Stimulated activated CD8-positive, alpha-beta memory T cell treated with anti-CD3 and anti-CD28 coated beads, Interleukin-4, amount 100 ng/mL, for 24 hours (primary cell): ENCODE data around the gene NAT8L.

Source experiments
- DNase-seq: peaks from one replicate; pipeline ENCODE4 v3.0.0-alpha.2; 2020; ENCODE audit warnings: low read depth

Gene NAT8L

GRCh38 chr4:2075987-2076907, 17.1 kb downstream of the NAT8L start:
- DNase-seq, result no peak

- no peak for DNase-seq
Observed at GRCh38 chr4:2076908-2077536, 17.9 kb downstream of the NAT8L start.

GRCh38 chr4:2077537-2078460, 18.7 kb downstream of the NAT8L start:
- DNase-seq, result no peak

GRCh38 chr4:2078584-2078983, 19.5 kb downstream of the NAT8L start:
- no peak for DNase-seq

GRCh38 chr4:2079006-2079405, 19.9 kb downstream of the NAT8L start:
- DNase-seq, result no peak

GRCh38 chr4:2079926-2080325, 20.8 kb downstream of the NAT8L start:
- DNase-seq, result no peak

- no peak for DNase-seq
Observed at GRCh38 chr4:2080429-2081300, 21.5 kb downstream of the NAT8L start.

- no peak for DNase-seq
Observed at GRCh38 chr4:2081540-2081939, 22.4 kb downstream of the NAT8L start.

GRCh38 chr4:2082118-2082517, 23.0 kb downstream of the NAT8L start:
- no peak for DNase-seq

GRCh38 chr4:2082627-2083026, 23.5 kb downstream of the NAT8L start:
- DNase-seq, result no peak

GRCh38 chr4:2083116-2083825, 24.1 kb downstream of the NAT8L start:
- no peak for DNase-seq

GRCh38 chr4:2083826-2084160, 24.7 kb downstream of the NAT8L start:
- DNase-seq, result no peak

GRCh38 chr4:2084316-2084715, 25.2 kb downstream of the NAT8L start:
- DNase-seq, result no peak

- DNase-seq, result no peak
Observed at GRCh38 chr4:2085496-2085901, 26.4 kb downstream of the NAT8L start.

- DNase-seq, result no peak
Observed at GRCh38 chr4:2087170-2087569, 28.0 kb downstream of the NAT8L start.

- no peak for DNase-seq
Observed at GRCh38 chr4:2089222-2089621, 30.1 kb downstream of the NAT8L start.

- no peak for DNase-seq
Observed at GRCh38 chr4:2090642-2091041, 31.5 kb downstream of the NAT8L start.

- no peak for DNase-seq
Observed at GRCh38 chr4:2091990-2092668, 33.0 kb downstream of the NAT8L start.

- no peak for DNase-seq
Observed at GRCh38 chr4:2092669-2093053, 33.5 kb downstream of the NAT8L start.

GRCh38 chr4:2093265-2093664, 34.1 kb downstream of the NAT8L start:
- DNase-seq, result no peak
